SK-N-SH (cell line): ENCODE results near the gene LATS2. TPM values are rescaled to one million over a fixed set of nuclear protein-coding genes. Genes with fewer than 3 reads are reported as not detected.

Experiments used
- CTCF ChIA-PET: fragments of 300-600, 350-600 bp; formaldehyde crosslinking; extraction: SDS; loops from one replicate; lab custom pipeline; 2021; lab: Yijun Ruan, JAX
- POLR2A ChIA-PET: fragments of 350-600 bp; sonication (Branson Sonifier 250); formaldehyde crosslinking; extraction: SDS; loops from one replicate; lab custom pipeline; 2020; ENCODE audit warnings: antibody characterized with exemption, inconsistent platforms; lab: Yijun Ruan, JAX
- DNase-seq: peaks from one replicate; pipeline ENCODE4 v3.0.0; 2012
- H2AFZ ChIP-seq: fragments of 200-600 bp; sonication (generic); 2 replicates; pipeline ENCODE4 v1.8.1; 2016; ENCODE audit warnings: antibody characterized with exemption, mild to moderate bottlenecking, low read depth
- H3F3A ChIP-seq: fragments of 200-600 bp; sonication (generic); replicated peaks from 2 replicates; pipeline ENCODE3; 2016; ENCODE audit warnings: antibody characterized with exemption, mild to moderate bottlenecking; ENCODE audit not compliant: insufficient read depth
- H3K27ac ChIP-seq, 2 experiments: fragments of 200-500 bp in 1 of 2; fragments of 200-600 bp in 1 of 2; sonication (Bioruptor generic) in 1 of 2; sonication (generic), shearing (Covaris generic) in 1 of 2; 2 replicates each; pipeline versions ENCODE4 v1.5.1 to v1.6.1; 2014 to 2016; ENCODE audit warnings: low read depth in 2 of 2, inconsistent platforms in 1 of 2, low read length in 1 of 2, mild to moderate bottlenecking in 1 of 2, mixed read lengths in 1 of 2
- H3K27me3 ChIP-seq: fragments of 200-600 bp; sonication (generic), shearing (Covaris generic); 2 replicates; pipeline ENCODE4 v1.6.1; 2016; ENCODE audit warnings: mixed run types; ENCODE audit not compliant: insufficient read depth
- H3K36me3 ChIP-seq, 2 experiments: fragments of 200-500 bp in 1 of 2; fragments of 200-600 bp in 1 of 2; sonication (Bioruptor generic) in 1 of 2; sonication (generic) in 1 of 2; replicated peaks in 1 of 2; 2 replicates each; pipeline versions ENCODE3 to v1.5.1; 2014 to 2016; ENCODE audit warnings: low read length in 1 of 2, mild to moderate bottlenecking in 1 of 2; ENCODE audit not compliant: insufficient read depth in 2 of 2, control insufficient read depth in 1 of 2
- H3K4me1 ChIP-seq, 2 experiments: fragments of 200-500 bp in 1 of 2; fragments of 200-600 bp in 1 of 2; sonication (Bioruptor generic) in 1 of 2; sonication (generic), shearing (Covaris generic) in 1 of 2; 2 replicates each; pipeline versions ENCODE4 v1.5.1 to v1.6.1; 2014 to 2016; ENCODE audit warnings: low read depth in 1 of 2, low read length in 1 of 2, mixed run types in 1 of 2; ENCODE audit not compliant: insufficient read depth in 2 of 2, control insufficient read depth in 1 of 2
- H3K4me2 ChIP-seq: fragments of 200-600 bp; sonication (generic), shearing (Covaris generic); 2 replicates; pipeline ENCODE4 v1.6.1; 2017; ENCODE audit warnings: mixed run types
- H3K4me3 ChIP-seq, 2 experiments: fragments of 200-500 bp in 1 of 2; fragments of 200-600 bp in 1 of 2; sonication (Bioruptor generic) in 1 of 2; sonication (generic), shearing (Covaris generic) in 1 of 2; 2 replicates each; pipeline versions ENCODE4 v1.5.1 to v1.8.1; 2014 to 2016; ENCODE audit warnings: low read depth in 2 of 2, inconsistent platforms in 1 of 2, low read length in 1 of 2, mild to moderate bottlenecking in 1 of 2, mixed read lengths in 1 of 2, moderate library complexity in 1 of 2
- H3K79me2 ChIP-seq: fragments of 200-600 bp; sonication (generic); 2 replicates; pipeline ENCODE4 v1.8.1; 2017; ENCODE audit warnings: mild to moderate bottlenecking; ENCODE audit not compliant: insufficient read depth
- H3K9ac ChIP-seq: fragments of 200-600 bp; sonication (generic); 2 replicates; pipeline ENCODE4 v1.6.1; 2017; ENCODE audit warnings: mixed run types
- H3K9me2 ChIP-seq: fragments of 200-600 bp; sonication (generic); 2 replicates; pipeline ENCODE4 v1.6.1; 2017; ENCODE audit warnings: mixed run types
- H3K9me3 ChIP-seq: fragments of 200-600 bp; sonication (generic); 2 replicates; pipeline ENCODE4 v1.6.1; 2017; ENCODE audit warnings: mixed run types, mild to moderate bottlenecking, moderate library complexity
- H4K20me1 ChIP-seq: fragments of 200-600 bp; sonication (generic); 2 replicates; pipeline ENCODE4 v1.6.1; 2017; ENCODE audit warnings: mild to moderate bottlenecking, mixed run types; ENCODE audit not compliant: insufficient read depth
- CHD2 ChIP-seq: fragments of 150-350 bp; IDR thresholded peaks from 2 replicates; pipeline ENCODE4 v1.6.1; 2018; ENCODE audit warnings: low read length; ENCODE audit not compliant: partially characterized antibody
- EZH2phosphoT487 ChIP-seq: fragments of 200-600 bp; sonication (generic); IDR thresholded peaks from 2 replicates; pipeline ENCODE4 v1.6.1; 2017; ENCODE audit warnings: low read depth, mixed run types, mild to moderate bottlenecking, antibody characterized with exemption, moderate library complexity, borderline replicate concordance
- FOXJ3 ChIP-seq: sonication (generic); formaldehyde crosslinking; IDR thresholded peaks from 2 replicates; pipeline ENCODE4 v1.5.1; 2020; ENCODE audit warnings: mild to moderate bottlenecking, missing genetic modification reagents
- FOXM1 ChIP-seq: IDR thresholded peaks from 2 replicates; pipeline ENCODE4 v1.4.0; 2012; ENCODE audit warnings: low read depth, mild to moderate bottlenecking
- GATA2 ChIP-seq: sonication (generic); formaldehyde crosslinking; IDR thresholded peaks from 2 replicates; pipeline ENCODE4 v1.5.0; 2020; ENCODE audit warnings: mild to moderate bottlenecking, missing genetic modification reagents
- IRF3 ChIP-seq: fragments of 150-350 bp; IDR thresholded peaks from 2 replicates; pipeline ENCODE4 v1.6.1; 2016; ENCODE audit warnings: mild to moderate bottlenecking, low read depth, low read length
- JUND ChIP-seq: IDR thresholded peaks from 2 replicates; pipeline ENCODE4 v1.4.0; 2012
- RAD21 ChIP-seq: IDR thresholded peaks from 2 replicates; pipeline ENCODE4 v1.6.1; 2012; ENCODE audit warnings: mild to moderate bottlenecking, low read length
- SIN3A ChIP-seq: IDR thresholded peaks from 2 replicates; pipeline ENCODE4 v1.6.1; 2012; ENCODE audit warnings: low read depth, mild to moderate bottlenecking, low read length, moderate library complexity, borderline replicate concordance
- USF1 ChIP-seq: IDR thresholded peaks from 2 replicates; pipeline ENCODE4 v1.4.0; 2012; ENCODE audit warnings: low read depth, borderline replicate concordance
- whole genome bisulfite sequencing: methylation state at CpG from one replicate; pipeline ENCODE4 v1.1.6; 2017; ENCODE audit warnings: low lambda C conversion rate; 5-methylcytosine and 5-hydroxymethylcytosine counted together
- polyA plus RNA-seq, 3 experiments: library from polyadenylated mRNA; depleted of rRNA; stranded (reverse); fragments of >200 nt; gene quantifications; 2 replicates each; pipeline ENCODE4 v1.2.3, GENCODE V29; 2012

LATS2 gene
- polyA plus RNA-seq, 1 of the 3 experiments (the other 2 are of a cell fraction): 19.6 TPM

DNA sequence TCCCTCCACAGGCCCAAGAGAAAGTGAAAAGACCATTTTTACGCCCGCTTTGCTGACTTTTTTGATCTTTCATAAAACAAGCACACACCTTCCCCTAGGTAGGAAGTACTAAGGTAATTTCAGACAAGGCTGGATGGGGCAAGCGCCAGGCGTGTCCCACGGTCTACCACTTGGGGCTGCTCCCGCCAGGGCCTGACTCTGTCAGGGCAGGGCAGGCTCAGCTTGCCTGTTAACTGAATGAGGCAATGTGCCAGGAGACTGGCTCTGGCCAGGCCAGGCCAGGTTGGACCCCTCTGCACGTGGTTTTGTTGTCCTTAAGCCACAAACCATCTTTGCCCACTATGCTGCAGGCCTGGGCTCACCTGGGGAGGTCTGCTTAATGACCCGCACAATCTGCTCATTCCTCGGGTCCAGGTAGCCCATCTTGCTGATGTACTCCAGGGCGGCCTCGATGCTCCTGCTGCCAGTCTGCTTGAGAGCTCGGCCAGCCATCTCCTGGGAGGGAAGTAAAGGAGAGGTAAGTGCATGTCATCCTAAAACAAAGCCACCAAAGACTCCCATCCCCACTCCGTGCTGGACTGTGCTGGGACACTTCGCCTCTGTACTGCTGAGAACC lies 70.4 kb downstream of the LATS2 start:
- peaks cover 16% of the 10 kb centered on the region for H4K20me1 ChIP-seq
- H3F3A ChIP-seq: peaks cover 9% of the 10 kb centered on the region
- H3K27me3 ChIP-seq: no peaks in the 10 kb centered on the region
- no peaks in the 10 kb centered on the region for H3K9me2 ChIP-seq
- ChIA-PET CTCF (interaction anchor here (0.7 kb wide), 1 partner anchor 485 kb away, joined by 3 read pairs; no protein-coding TSS in a partner anchor), POLR2A (no interaction called here)
- no peak overlapping the region for H3K4me3 ChIP-seq
- H3K79me2 ChIP-seq: peaks cover 84% of the 10 kb centered on the region
- no peak overlapping the region for H3K27ac ChIP-seq
- H3K9me3 ChIP-seq: no peaks in the 10 kb centered on the region
- 78% methylated on average over 5 of the region's 14 CpGs for WGBS
- H3K4me2 ChIP-seq: no peak overlapping the region
- peaks cover 35 to 44% of the 10 kb centered on the region in 2 experiments for H3K36me3 ChIP-seq
- no peak for DNase-seq
- peaks cover 0 to 17% of the 10 kb centered on the region in 2 experiments; a peak in 1 of 4 replicates for H3K4me1 ChIP-seq
- no peak overlapping the region for H3K9ac ChIP-seq
- TF ChIP-seq SIN3A (no peak), FOXM1 (no peak)
- H2AFZ ChIP-seq: no peak overlapping the region

- DNase-seq: no peak
- H3K27me3 ChIP-seq: no peaks in the 10 kb centered on the region
- ChIA-PET CTCF (no interaction called here), POLR2A (no interaction called here)
- H3K4me1 ChIP-seq: peaks cover 0 to 6% of the 10 kb centered on the region in 2 experiments; a peak in 1 of 4 replicates
- H3F3A ChIP-seq: peaks cover 9% of the 10 kb centered on the region
- H3K4me3 ChIP-seq: no peak overlapping the region
- H3K9me2 ChIP-seq: no peaks in the 10 kb centered on the region
- peaks cover 19% of the 10 kb centered on the region for H4K20me1 ChIP-seq
- no peak overlapping the region for H3K27ac ChIP-seq
- no peak overlapping the region for H3K4me2 ChIP-seq
- no peak overlapping the region for H3K9ac ChIP-seq
- H3K79me2 ChIP-seq: peaks cover 84% of the 10 kb centered on the region
- 93% methylated on average over 9 of the region's 9 CpGs for WGBS
- TF ChIP-seq FOXJ3 (CRISPR knock-in tag) (no peak), SIN3A (no peak), GATA2 (no peak)
- no peaks in the 10 kb centered on the region for H3K9me3 ChIP-seq
- no peak overlapping the region for H2AFZ ChIP-seq
- H3K36me3 ChIP-seq: peaks cover 35 to 44% of the 10 kb centered on the region in 2 experiments
Measured at GRCh38 chr13:20989656-20990321, 71.6 kb downstream of the LATS2 start.

DNA sequence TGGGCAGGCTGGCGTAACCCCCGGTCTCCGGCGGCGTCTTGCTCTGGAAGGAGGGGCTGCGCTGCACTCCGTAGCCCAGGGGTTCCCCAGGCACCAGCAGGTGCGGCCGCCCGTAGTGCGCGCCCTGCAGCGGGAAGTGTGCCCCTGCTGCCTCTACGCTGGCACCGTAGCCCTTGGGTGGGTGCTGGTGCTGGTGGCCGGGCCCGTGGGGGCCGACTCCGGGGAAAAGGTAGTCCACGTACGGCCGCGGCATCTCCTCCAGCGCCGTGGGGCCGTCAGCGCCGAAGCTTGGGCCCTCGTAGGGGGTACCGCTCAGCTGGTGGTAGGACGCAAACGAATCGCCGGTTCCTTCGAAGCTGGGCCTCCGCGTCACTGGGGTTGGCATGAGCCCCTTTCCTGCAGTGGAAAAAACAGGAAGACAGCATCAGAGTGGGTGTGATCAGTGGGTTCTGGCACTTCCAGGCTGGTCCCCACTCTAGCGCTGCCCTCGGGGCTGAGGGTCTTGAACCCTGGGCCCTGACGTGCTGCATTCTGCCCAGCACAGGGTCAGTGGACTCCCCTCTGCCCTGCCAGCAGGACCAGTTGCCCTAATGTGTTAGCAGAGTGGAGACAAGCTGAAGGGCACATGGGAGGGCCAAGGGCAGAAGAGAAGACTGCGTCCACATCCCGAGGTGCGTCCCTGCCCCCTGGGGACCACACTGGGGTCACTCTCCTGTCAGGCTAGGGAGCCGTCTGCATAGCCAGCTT lies 72.3 kb downstream of the LATS2 start:
- WGBS: 87% methylated on average over 21 of the region's 44 CpGs
- H3K4me2 ChIP-seq: no peak overlapping the region
- ChIA-PET CTCF (no interaction called here), POLR2A (no interaction called here)
- no peaks in the 10 kb centered on the region for H3K9me3 ChIP-seq
- DNase-seq: no peak
- no peak overlapping the region for H2AFZ ChIP-seq
- no peak for TF ChIP-seq JUND
- no peak for TF ChIP-seq USF1
- TF ChIP-seq EZH2phosphoT487: no peak
- TF ChIP-seq RAD21: no peak
- TF ChIP-seq IRF3: no peak
- no peak for TF ChIP-seq CHD2
- H3K27ac ChIP-seq: no peak overlapping the region
- peaks cover 85% of the 10 kb centered on the region for H3K79me2 ChIP-seq
- no peaks in the 10 kb centered on the region for H3K9me2 ChIP-seq
- peaks cover 35 to 44% of the 10 kb centered on the region in 2 experiments for H3K36me3 ChIP-seq
- H3F3A ChIP-seq: peaks cover 9% of the 10 kb centered on the region
- H3K4me3 ChIP-seq: no peak overlapping the region
- peaks cover 0 to 6% of the 10 kb centered on the region in 2 experiments; a peak in 1 of 4 replicates for H3K4me1 ChIP-seq
- no peaks in the 10 kb centered on the region for H3K27me3 ChIP-seq
- H4K20me1 ChIP-seq: peaks cover 17% of the 10 kb centered on the region
- no peak overlapping the region for H3K9ac ChIP-seq
